ENCODE measurements around the gene KRT14.
A peak's percentile ranks its signal among the peaks of the same experiment; 100 is the strongest.
"Not testable (repeated sequence)": the region's sequence is repeated elsewhere in the genome, so short reads cannot be mapped to it uniquely, and the experiment has no call there.

Gene KRT14

DNA sequence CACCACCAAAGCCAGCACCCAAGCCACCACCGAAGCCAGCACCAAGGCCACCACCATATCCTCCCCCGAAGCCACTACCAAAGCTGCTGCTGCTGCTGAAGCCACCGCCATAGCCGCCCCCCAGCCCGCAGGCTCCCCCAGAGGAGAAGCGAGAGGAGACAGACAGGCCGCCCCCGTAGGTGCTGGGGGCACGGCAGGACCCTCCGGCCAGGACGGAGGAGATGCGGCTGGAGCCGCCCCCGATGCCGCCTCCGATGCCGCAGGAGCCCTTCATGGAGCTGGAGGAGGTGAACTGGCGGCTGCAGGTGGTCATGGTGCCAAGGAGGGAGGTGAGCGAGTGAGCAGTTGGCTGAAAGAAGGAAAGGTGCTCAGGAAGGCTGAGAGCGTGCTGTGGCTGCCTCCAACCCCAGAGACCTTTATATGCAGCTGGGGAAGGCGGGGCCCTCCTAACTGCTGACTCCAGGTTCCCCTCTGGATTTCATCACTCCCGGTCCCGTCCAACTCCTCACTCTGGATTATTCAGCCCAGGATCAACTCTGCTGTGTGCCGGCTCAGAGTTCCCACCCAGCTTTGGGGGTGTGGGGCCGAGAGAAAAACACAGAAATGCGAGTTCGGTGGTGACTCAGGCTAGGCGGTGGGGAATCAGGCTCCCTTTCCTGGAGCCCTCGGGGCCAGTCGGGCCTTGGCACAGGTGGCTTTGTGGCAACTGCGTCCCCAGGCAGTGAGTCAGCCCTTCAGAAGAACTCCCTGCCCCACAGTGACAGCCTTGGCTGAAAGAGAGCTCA lies 25.9 kb upstream of the KRT14 start, which contains the start of gene KRT16:
Gene KRT16 (minus strand): TSS at position 392 of the 785 bp plus-strand sequence. CDS start 79 bp downstream, at position 313.
- POLR2A ChIA-PET; H3K9me3 ChIP-seq (ENCODE audit: control extremely low read depth in 1 of 5, control insufficient read depth in 4 of 5, insufficient read depth in 2 of 5, low read depth in 1 of 5, low read length in 4 of 5); H3K4me3 ChIP-seq (ENCODE audit: control insufficient read depth in 1 of 7, extremely low read depth in 1 of 7, insufficient read depth in 4 of 7, low read depth in 2 of 7, low read length in 6 of 7); CTCF ChIA-PET; H3K36me3 ChIP-seq (ENCODE audit: control insufficient read depth in 4 of 4, insufficient read depth in 4 of 4, low read length in 3 of 4); H3K27me3 ChIP-seq (replicated peaks in 2 of 5; ENCODE audit: control insufficient read depth in 4 of 5, insufficient read depth in 5 of 5, low read length in 4 of 5); H3K27ac ChIP-seq (ENCODE audit: insufficient read depth in 1 of 2, low read depth in 1 of 2, low read length in 2 of 2, poor library complexity in 1 of 2, severe bottlenecking in 2 of 2); H3K4me1 ChIP-seq (ENCODE audit: control extremely low read depth in 1 of 4, control insufficient read depth in 4 of 4, insufficient read depth in 4 of 4, low read length in 3 of 4): not testable (repeated sequence)
- WGBS (ENCODE audit: insufficient coverage) = 93% methylated on average over 25 of the region's 31 CpGs
- peak in 2 of 3 donors; percentile 13 to 16 for DNase-seq

- ChIA-PET POLR2A (no interaction called here), CTCF (interaction anchor here (1.3 to 2.5 kb wide), 4 partner anchors 37 to 66 kb away, joined by 3 to 10 read pairs (median 8); no protein-coding TSS in a partner anchor)
- H3K4me3 ChIP-seq (ENCODE audit: control insufficient read depth in 1 of 7, extremely low read depth in 1 of 7, insufficient read depth in 4 of 7, low read depth in 2 of 7, low read length in 6 of 7) = no peak overlapping the region
- WGBS (ENCODE audit: insufficient coverage) = 93% methylated on average over 20 of the region's 25 CpGs
- no peaks in the 10 kb centered on the region for H3K36me3 ChIP-seq (ENCODE audit: control insufficient read depth in 4 of 4, insufficient read depth in 4 of 4, low read length in 3 of 4)
- H3K27me3 ChIP-seq (replicated peaks in 2 of 5; ENCODE audit: control insufficient read depth in 4 of 5, insufficient read depth in 5 of 5, low read length in 4 of 5) = peaks cover 0 to 6% (median 2%) of the 10 kb centered on the region in 5 experiments
- H3K27ac ChIP-seq (ENCODE audit: insufficient read depth in 1 of 2, low read depth in 1 of 2, low read length in 2 of 2, poor library complexity in 1 of 2, severe bottlenecking in 2 of 2) = no peak overlapping the region
- peaks cover 0 to 7% (median 6%) of the 10 kb centered on the region in 5 experiments for H3K9me3 ChIP-seq (ENCODE audit: control extremely low read depth in 1 of 5, control insufficient read depth in 4 of 5, insufficient read depth in 2 of 5, low read depth in 1 of 5, low read length in 4 of 5)
- no peak for DNase-seq
- no peaks in the 10 kb centered on the region for H3K4me1 ChIP-seq (ENCODE audit: control extremely low read depth in 1 of 4, control insufficient read depth in 4 of 4, insufficient read depth in 4 of 4, low read length in 3 of 4)
Observed at GRCh38 chr17:41610965-41611640, 24.4 kb upstream of the KRT14 start.

DNA sequence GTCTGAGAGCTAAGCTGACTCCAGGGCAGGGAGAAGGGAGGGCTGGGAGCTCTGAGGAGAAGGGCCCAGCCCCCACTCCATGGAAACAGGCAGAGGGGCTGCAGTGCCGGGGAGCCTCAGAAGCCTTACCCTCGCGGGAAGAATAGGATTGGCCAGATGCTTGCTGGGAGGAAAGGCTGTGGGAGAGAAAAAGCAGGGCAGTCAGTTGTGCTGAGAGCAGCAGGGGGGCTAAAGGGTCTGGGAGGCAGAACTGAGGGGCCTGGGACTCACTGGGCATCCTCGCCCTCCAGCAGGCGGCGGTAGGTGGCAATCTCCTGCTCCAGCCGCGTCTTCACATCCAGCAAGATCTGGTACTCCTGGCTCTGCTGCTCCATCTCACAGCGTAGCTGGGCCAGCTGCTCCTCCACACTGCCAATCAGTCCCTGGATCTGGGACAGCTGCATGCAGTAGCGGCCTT lies 23.4 kb upstream of the KRT14 start:
- 32% methylated on average over 9 of the region's 10 CpGs for WGBS (ENCODE audit: insufficient coverage)
- H3K36me3 ChIP-seq (ENCODE audit: control insufficient read depth in 4 of 4, insufficient read depth in 4 of 4, low read length in 3 of 4); H3K27ac ChIP-seq (ENCODE audit: insufficient read depth in 1 of 2, low read depth in 1 of 2, low read length in 2 of 2, poor library complexity in 1 of 2, severe bottlenecking in 2 of 2); H3K9me3 ChIP-seq (ENCODE audit: control extremely low read depth in 1 of 5, control insufficient read depth in 4 of 5, insufficient read depth in 2 of 5, low read depth in 1 of 5, low read length in 4 of 5); H3K4me1 ChIP-seq (ENCODE audit: control extremely low read depth in 1 of 4, control insufficient read depth in 4 of 4, insufficient read depth in 4 of 4, low read length in 3 of 4); POLR2A ChIA-PET; H3K27me3 ChIP-seq (replicated peaks in 2 of 5; ENCODE audit: control insufficient read depth in 4 of 5, insufficient read depth in 5 of 5, low read length in 4 of 5); H3K4me3 ChIP-seq (ENCODE audit: control insufficient read depth in 1 of 7, extremely low read depth in 1 of 7, insufficient read depth in 4 of 7, low read depth in 2 of 7, low read length in 6 of 7): not testable (repeated sequence)
- DNase-seq = peak in 2 of 3 donors; percentile 29 to 30
- CTCF ChIA-PET = interaction anchor here (0.9 to 2.5 kb wide), 8 partner anchors 9 to 65 kb away, joined by 3 to 10 read pairs (median 5); no protein-coding TSS in a partner anchor

- POLR2A ChIA-PET = not testable (repeated sequence)
- WGBS (ENCODE audit: insufficient coverage) = 73% methylated on average over 3 of the region's 4 CpGs
- CTCF ChIA-PET = interaction anchor here (1.7 kb wide), 1 partner anchor 29 kb away, joined by 3 read pairs; no protein-coding TSS in a partner anchor
Observed at GRCh38 chr17:41606930-41607329, 20.2 kb upstream of the KRT14 start.

GRCh38 chr17:41602524-41602923 lies 15.8 kb upstream of the KRT14 start:
- Histone ChIP-seq H3K4me3 (ENCODE audit: control insufficient read depth in 1 of 7, extremely low read depth in 1 of 7, insufficient read depth in 4 of 7, low read depth in 2 of 7, low read length in 6 of 7) (no peak overlapping the region), H3K4me1 (ENCODE audit: control extremely low read depth in 1 of 4, control insufficient read depth in 4 of 4, insufficient read depth in 4 of 4, low read length in 3 of 4) (no peaks in the 10 kb centered on the region), H3K9me3 (ENCODE audit: control extremely low read depth in 1 of 5, control insufficient read depth in 4 of 5, insufficient read depth in 2 of 5, low read depth in 1 of 5, low read length in 4 of 5) (peaks cover 0 to 7% (median 6%) of the 10 kb centered on the region in 5 experiments), H3K36me3 (ENCODE audit: control insufficient read depth in 4 of 4, insufficient read depth in 4 of 4, low read length in 3 of 4) (no peaks in the 10 kb centered on the region), H3K27me3 (replicated peaks in 2 of 5; ENCODE audit: control insufficient read depth in 4 of 5, insufficient read depth in 5 of 5, low read length in 4 of 5) (no peaks in the 10 kb centered on the region), H3K27ac (ENCODE audit: insufficient read depth in 1 of 2, low read depth in 1 of 2, low read length in 2 of 2, poor library complexity in 1 of 2, severe bottlenecking in 2 of 2) (no peak overlapping the region)
- 80% methylated on average over 1 of the region's 2 CpGs for WGBS (ENCODE audit: insufficient coverage)
- ChIA-PET POLR2A (no interaction called here), CTCF (interaction anchor here (0.8 to 2.2 kb wide), 5 partner anchors 19 to 323 kb away, joined by 3 to 6 read pairs (median 3); no protein-coding TSS in a partner anchor)
- DNase-seq = no peak

More at GRCh38 chr17:41606930-41607329, 20.2 kb upstream of the KRT14 start:
- not testable (repeated sequence) for H3K4me3 ChIP-seq (ENCODE audit: control insufficient read depth in 1 of 7, extremely low read depth in 1 of 7, insufficient read depth in 4 of 7, low read depth in 2 of 7, low read length in 6 of 7); H3K4me1 ChIP-seq (ENCODE audit: control extremely low read depth in 1 of 4, control insufficient read depth in 4 of 4, insufficient read depth in 4 of 4, low read length in 3 of 4); H3K27ac ChIP-seq (ENCODE audit: insufficient read depth in 1 of 2, low read depth in 1 of 2, low read length in 2 of 2, poor library complexity in 1 of 2, severe bottlenecking in 2 of 2); H3K27me3 ChIP-seq (replicated peaks in 2 of 5; ENCODE audit: control insufficient read depth in 4 of 5, insufficient read depth in 5 of 5, low read length in 4 of 5); H3K9me3 ChIP-seq (ENCODE audit: control extremely low read depth in 1 of 5, control insufficient read depth in 4 of 5, insufficient read depth in 2 of 5, low read depth in 1 of 5, low read length in 4 of 5); H3K36me3 ChIP-seq (ENCODE audit: control insufficient read depth in 4 of 4, insufficient read depth in 4 of 4, low read length in 3 of 4)
- peak in 2 of 3 donors; percentile 14 to 29 for DNase-seq

DNA sequence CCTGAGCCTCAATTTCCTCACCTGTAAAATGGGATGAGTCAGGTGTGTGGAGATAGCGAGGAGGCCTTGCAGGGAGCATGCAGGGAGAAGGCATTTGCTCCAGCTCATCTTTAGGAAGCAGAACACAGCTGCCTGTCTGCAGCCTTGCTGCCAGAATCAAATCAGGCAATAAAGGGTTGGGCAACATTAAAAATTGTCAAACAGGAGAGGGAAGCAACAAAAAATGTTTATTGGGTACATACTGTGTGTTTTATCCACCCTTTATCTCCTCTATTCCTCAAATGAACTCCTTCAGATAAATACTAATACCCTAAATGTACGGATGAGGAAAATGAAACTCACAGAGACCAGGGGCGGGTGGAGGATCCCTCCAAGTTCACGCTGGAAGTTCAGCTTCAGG lies 13.6 kb upstream of the KRT14 start:
- Histone ChIP-seq H3K27me3 (replicated peaks in 2 of 5; ENCODE audit: control insufficient read depth in 4 of 5, insufficient read depth in 5 of 5, low read length in 4 of 5) (no peaks in the 10 kb centered on the region), H3K4me3 (ENCODE audit: control insufficient read depth in 1 of 7, extremely low read depth in 1 of 7, insufficient read depth in 4 of 7, low read depth in 2 of 7, low read length in 6 of 7) (no peak overlapping the region), H3K9me3 (ENCODE audit: control extremely low read depth in 1 of 5, control insufficient read depth in 4 of 5, insufficient read depth in 2 of 5, low read depth in 1 of 5, low read length in 4 of 5) (no peaks in the 10 kb centered on the region), H3K27ac (ENCODE audit: insufficient read depth in 1 of 2, low read depth in 1 of 2, low read length in 2 of 2, poor library complexity in 1 of 2, severe bottlenecking in 2 of 2) (no peak overlapping the region), H3K36me3 (ENCODE audit: control insufficient read depth in 4 of 4, insufficient read depth in 4 of 4, low read length in 3 of 4) (no peaks in the 10 kb centered on the region), H3K4me1 (ENCODE audit: control extremely low read depth in 1 of 4, control insufficient read depth in 4 of 4, insufficient read depth in 4 of 4, low read length in 3 of 4) (no peaks in the 10 kb centered on the region)
- CTCF ChIA-PET = interaction anchor here (1.4 to 2.2 kb wide), 2 partner anchors 51 to 744 kb away, joined by 4 to 6 read pairs; no protein-coding TSS in a partner anchor
- POLR2A ChIA-PET = no interaction called here
- DNase-seq = no peak
- 100% methylated on average over 1 of the region's 4 CpGs for WGBS (ENCODE audit: insufficient coverage)

GRCh38 chr17:41599680-41600079 lies 13.0 kb upstream of the KRT14 start:
- H3K4me3 ChIP-seq (ENCODE audit: control insufficient read depth in 1 of 7, extremely low read depth in 1 of 7, insufficient read depth in 4 of 7, low read depth in 2 of 7, low read length in 6 of 7) = no peak overlapping the region
- no CpG with 5 or more reads among the region's 1 CpG for WGBS (ENCODE audit: insufficient coverage)
- CTCF ChIA-PET = no interaction called here

More at GRCh38 chr17:41599680-41600079, 13.0 kb upstream of the KRT14 start:
- H3K36me3 ChIP-seq (ENCODE audit: control insufficient read depth in 4 of 4, insufficient read depth in 4 of 4, low read length in 3 of 4) = no peaks in the 10 kb centered on the region
- no peaks in the 10 kb centered on the region for H3K4me1 ChIP-seq (ENCODE audit: control extremely low read depth in 1 of 4, control insufficient read depth in 4 of 4, insufficient read depth in 4 of 4, low read length in 3 of 4)
- H3K27ac ChIP-seq (ENCODE audit: insufficient read depth in 1 of 2, low read depth in 1 of 2, low read length in 2 of 2, poor library complexity in 1 of 2, severe bottlenecking in 2 of 2) = no peak overlapping the region
- DNase-seq = no peak
- no peaks in the 10 kb centered on the region for H3K9me3 ChIP-seq (ENCODE audit: control extremely low read depth in 1 of 5, control insufficient read depth in 4 of 5, insufficient read depth in 2 of 5, low read depth in 1 of 5, low read length in 4 of 5)
- H3K27me3 ChIP-seq (replicated peaks in 2 of 5; ENCODE audit: control insufficient read depth in 4 of 5, insufficient read depth in 5 of 5, low read length in 4 of 5) = peaks cover 0 to 3% (median 0%) of the 10 kb centered on the region in 5 experiments
- POLR2A ChIA-PET = no interaction called here
